HEK293T (cell line): ENCODE measurements around the gene LENG9.

Source experiments
- CTCF ChIA-PET: fragments of 350-600 bp; formaldehyde crosslinking; extraction: SDS; loops from one replicate; lab custom pipeline; 2021; ENCODE audit warnings: antibody characterized with exemption, inconsistent platforms; lab: Yijun Ruan, JAX
- POLR2A ChIA-PET: fragments of 350-600 bp; formaldehyde crosslinking; extraction: SDS; loops from one replicate; lab custom pipeline; 2020; ENCODE audit warnings: antibody characterized with exemption, inconsistent platforms; lab: Yijun Ruan, JAX
- DNase-seq: peaks from one replicate; pipeline ENCODE4 v3.0.0; 2012; ENCODE audit warnings: mixed read lengths; ENCODE audit errors: extremely low spot score
- ARNT ChIP-seq: fragments of 450-650 bp; IDR thresholded peaks from 2 replicates; pipeline ENCODE4 v1.6.1; 2017; ENCODE audit warnings: mild to moderate bottlenecking
- BHLHE40 ChIP-seq: fragments of 450-650 bp; IDR thresholded peaks from 2 replicates; pipeline ENCODE4 v1.6.1; 2016; ENCODE audit warnings: mild to moderate bottlenecking, moderate library complexity, borderline replicate concordance
- CTBP1 ChIP-seq: fragments of 450-650 bp; IDR thresholded peaks from 2 replicates; pipeline ENCODE4 v1.6.1; 2016; ENCODE audit warnings: borderline replicate concordance
- ELF4 ChIP-seq: fragments of 450-650 bp; IDR thresholded peaks from 2 replicates; pipeline ENCODE4 v1.6.1; 2017; ENCODE audit warnings: antibody characterized with exemption
- FOXA1 ChIP-seq: fragments of 450-650 bp; IDR thresholded peaks from 2 replicates; pipeline ENCODE4 v1.6.1; 2016; ENCODE audit warnings: mild to moderate bottlenecking
- FOXK2 ChIP-seq: fragments of 450-650 bp; IDR thresholded peaks from 2 replicates; pipeline ENCODE4 v1.6.1; 2016; ENCODE audit warnings: mild to moderate bottlenecking
- FOXM1 ChIP-seq: fragments of 450-650 bp; IDR thresholded peaks from 2 replicates; pipeline ENCODE4 v1.6.1; 2017; ENCODE audit warnings: mild to moderate bottlenecking, borderline replicate concordance
- HDGF ChIP-seq: fragments of 450-650 bp; IDR thresholded peaks from 2 replicates; pipeline ENCODE4 v1.6.1; 2017; ENCODE audit warnings: antibody characterized with exemption, borderline replicate concordance
- L3MBTL2 ChIP-seq: fragments of 450-650 bp; conservative IDR thresholded peaks from 2 replicates; pipeline ENCODE4 v1.6.1; 2016; ENCODE audit warnings: mild to moderate bottlenecking
- LEF1 ChIP-seq: fragments of 450-650 bp; IDR thresholded peaks from 2 replicates; pipeline ENCODE4 v1.6.1; 2017; ENCODE audit warnings: mild to moderate bottlenecking, borderline replicate concordance
- NFRKB ChIP-seq: fragments of 450-650 bp; IDR thresholded peaks from 2 replicates; pipeline ENCODE4 v1.6.1; 2016; ENCODE audit warnings: mild to moderate bottlenecking, moderate library complexity
- PKNOX1 ChIP-seq: fragments of 450-650 bp; IDR thresholded peaks from 2 replicates; pipeline ENCODE4 v1.6.1; 2016
- SP1 ChIP-seq: fragments of 450-650 bp; IDR thresholded peaks from 2 replicates; pipeline ENCODE4 v1.6.1; 2017
- SUZ12 ChIP-seq: fragments of 450-650 bp; IDR thresholded peaks from 2 replicates; pipeline ENCODE4 v1.6.1; 2016; ENCODE audit warnings: mild to moderate bottlenecking
- TARDBP ChIP-seq: fragments of 450-650 bp; IDR thresholded peaks from 2 replicates; pipeline ENCODE4 v1.6.1; 2016
- ZNF384 ChIP-seq: fragments of 450-650 bp; IDR thresholded peaks from 2 replicates; pipeline ENCODE4 v1.6.1; 2016

The LENG9 gene

GRCh38 chr19:54428323-54429175 is 35.0 kb downstream of the LENG9 start:
- ChIA-PET POLR2A (interaction anchor here (0.7 to 3.0 kb wide), 4 partner anchors 9 to 35 kb away, joined by 3 to 23 read pairs (median 6); partner anchors contain the start of genes LENG8 and LENG9), CTCF (no interaction called here)

GRCh38 chr19:54427586-54427985 is 36.0 kb downstream of the LENG9 start:
- no peak for DNase-seq
- POLR2A ChIA-PET: interaction anchor here (0.7 kb wide), 1 partner anchor 35 kb away, joined by 3 read pairs; no protein-coding TSS in a partner anchor
- CTCF ChIA-PET: no interaction called here
- TF ChIP-seq NFRKB (no peak), SP1 (no peak), BHLHE40 (no peak), ZNF384 (no peak), CTBP1 (no peak), FOXM1 (no peak), LEF1 (no peak), ELF4 (no peak), FOXK2 (no peak), TARDBP (no peak), PKNOX1 (no peak), L3MBTL2 (no peak), HDGF (no peak), SUZ12 (no peak), ARNT (no peak), FOXA1 (no peak)

More at GRCh38 chr19:54428323-54429175, 35.0 kb downstream of the LENG9 start:
- no peak for DNase-seq
- TF ChIP-seq HDGF (no peak), LEF1 (no peak), ELF4 (no peak), FOXA1 (no peak), CTBP1 (no peak), BHLHE40 (no peak), SP1 (no peak), SUZ12 (no peak), NFRKB (no peak), FOXM1 (no peak), ZNF384 (no peak), L3MBTL2 (no peak), FOXK2 (no peak), PKNOX1 (no peak), ARNT (no peak), TARDBP (no peak)

GRCh38 chr19:54426291-54426931 is 37.2 kb downstream of the LENG9 start:
- ChIA-PET CTCF (no interaction called here), POLR2A (no interaction called here)

GRCh38 chr19:54425382-54425723 is 38.2 kb downstream of the LENG9 start:
- CTCF ChIA-PET: interaction anchor here (0.6 kb wide), 1 partner anchor 142 kb away, joined by 3 read pairs; no protein-coding TSS in a partner anchor
- POLR2A ChIA-PET: interaction anchor here (1.6 kb wide), 1 partner anchor 23 kb away, joined by 6 read pairs; the partner anchor contains the start of gene LENG8
- DNase-seq: no peak
- TF ChIP-seq SP1 (no peak), LEF1 (no peak), PKNOX1 (no peak), HDGF (no peak), ELF4 (no peak), ZNF384 (no peak), FOXM1 (no peak), BHLHE40 (no peak), NFRKB (no peak), FOXK2 (no peak), L3MBTL2 (no peak), ARNT (no peak), TARDBP (no peak), CTBP1 (no peak)

More at GRCh38 chr19:54426291-54426931, 37.2 kb downstream of the LENG9 start:
- TF ChIP-seq ELF4: no peak
- DNase-seq: no peak

- POLR2A ChIA-PET: interaction anchor here (1.6 kb wide), 1 partner anchor 24 kb away, joined by 6 read pairs; the partner anchor contains the start of gene LENG8
- DNase-seq: no peak
- TF ChIP-seq ZNF384 (no peak), TARDBP (no peak), ARNT (no peak), FOXK2 (no peak), HDGF (no peak), L3MBTL2 (no peak), SUZ12 (no peak), CTBP1 (no peak), LEF1 (no peak)
- CTCF ChIA-PET: interaction anchor here (0.6 kb wide), 1 partner anchor 141 kb away, joined by 3 read pairs; no protein-coding TSS in a partner anchor
Observed at GRCh38 chr19:54424660-54425381, 38.8 kb downstream of the LENG9 start.
